NT2/D1 (cell line): ENCODE results near the gene GOLT1A.

Source experiments
- DNase-seq: peaks from one replicate; pipeline ENCODE4 v3.0.0-alpha.2; 2011; ENCODE audit warnings: low read depth, low spot score
- H3K27me3 ChIP-seq: 2 replicates; pipeline ENCODE4 v1.6.0; 2011; ENCODE audit warnings: mild to moderate bottlenecking; ENCODE audit not compliant: insufficient read length, insufficient read depth
- H3K36me3 ChIP-seq: 2 replicates; pipeline ENCODE4 v1.6.1; 2011; ENCODE audit warnings: mild to moderate bottlenecking, low read length, mixed read lengths; ENCODE audit not compliant: insufficient read depth, insufficient read length
- H3K4me1 ChIP-seq: 2 replicates; pipeline ENCODE4 v1.5.1; 2011; ENCODE audit not compliant: insufficient read depth, insufficient read length
- H3K4me3 ChIP-seq: 2 replicates; pipeline ENCODE4 v1.5.1; 2011; ENCODE audit warnings: low read depth; ENCODE audit not compliant: insufficient read length
- H3K9ac ChIP-seq: 2 replicates; pipeline ENCODE4 v1.6.0; 2011; ENCODE audit warnings: low read depth; ENCODE audit not compliant: insufficient read length
- H3K9me3 ChIP-seq: 2 replicates; pipeline ENCODE4 v1.5.1; 2011; ENCODE audit warnings: mild to moderate bottlenecking, low read length; ENCODE audit not compliant: insufficient read depth
- SUZ12 ChIP-seq: IDR thresholded peaks from 2 replicates; pipeline ENCODE4 v1.6.1; 2011; ENCODE audit not compliant: insufficient read length, insufficient read depth; ENCODE audit errors: extremely low read depth
- YY1 ChIP-seq: IDR thresholded peaks from 2 replicates; pipeline ENCODE4 v1.6.1; 2011; ENCODE audit not compliant: insufficient read length, insufficient read depth
- ZNF274 ChIP-seq: IDR thresholded peaks from 2 replicates; pipeline ENCODE4 v1.6.1; 2011; ENCODE audit warnings: mild to moderate bottlenecking, low read depth, low read length

GOLT1A gene

DNA sequence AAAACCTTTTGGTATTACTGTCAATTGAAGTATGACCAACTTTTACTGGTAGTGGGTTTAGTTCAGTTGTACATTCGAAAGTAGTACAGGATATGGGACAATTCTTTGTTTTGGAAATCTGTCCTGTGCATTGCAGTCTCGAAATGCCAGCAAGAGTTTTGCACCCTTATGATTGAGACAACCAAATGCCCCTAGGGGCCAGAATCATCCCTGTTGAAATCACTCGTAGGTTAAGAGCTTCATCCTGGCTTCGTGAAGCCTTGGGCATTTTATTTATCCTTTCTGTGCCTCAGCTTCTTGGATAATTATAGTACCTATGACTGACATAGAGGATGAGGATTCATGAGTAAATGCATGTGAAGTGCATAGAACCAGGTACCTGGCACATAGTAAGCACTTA lies 2.4 kb upstream of the GOLT1A start:
- H3K4me3 ChIP-seq: no peak overlapping the region
- H3K9ac ChIP-seq: no peak overlapping the region
- TF ChIP-seq ZNF274 (no peak), SUZ12 (no peak), YY1 (no peak)
- DNase-seq: no peak
- H3K4me1 ChIP-seq: peaks cover 5% of the 10 kb centered on the region
- H3K9me3 ChIP-seq: no peaks in the 10 kb centered on the region
- H3K27me3 ChIP-seq: peaks cover 6% of the 10 kb centered on the region
- no peaks in the 10 kb centered on the region for H3K36me3 ChIP-seq

DNA sequence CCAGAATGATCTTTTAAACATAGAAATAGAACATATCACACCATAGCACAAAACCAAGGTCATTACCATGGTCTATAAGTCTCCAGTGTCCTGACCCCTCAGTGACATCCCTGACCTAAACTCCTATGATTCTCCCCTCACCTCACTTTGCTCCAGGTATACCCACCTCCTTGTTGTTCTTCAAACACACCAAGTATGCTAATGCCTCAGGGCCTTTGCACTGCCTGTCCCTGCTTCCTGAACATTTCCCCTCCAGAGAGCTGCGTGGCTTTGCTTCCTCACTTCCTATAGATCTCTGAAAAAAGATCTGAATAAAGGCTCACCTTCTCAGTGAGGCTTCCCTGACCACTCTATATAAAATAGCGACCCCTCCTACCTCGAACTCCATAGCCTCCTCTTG lies 1.1 kb downstream of the GOLT1A start:
- Histone ChIP-seq H3K4me3 (no peak overlapping the region), H3K36me3 (no peaks in the 10 kb centered on the region), H3K27me3 (peaks cover 6% of the 10 kb centered on the region), H3K9ac (no peak overlapping the region), H3K4me1 (peaks cover 5% of the 10 kb centered on the region), H3K9me3 (no peaks in the 10 kb centered on the region)
- DNase-seq: no peak
- no peak for TF ChIP-seq SUZ12
- no peak for TF ChIP-seq YY1
- no peak for TF ChIP-seq ZNF274

DNA sequence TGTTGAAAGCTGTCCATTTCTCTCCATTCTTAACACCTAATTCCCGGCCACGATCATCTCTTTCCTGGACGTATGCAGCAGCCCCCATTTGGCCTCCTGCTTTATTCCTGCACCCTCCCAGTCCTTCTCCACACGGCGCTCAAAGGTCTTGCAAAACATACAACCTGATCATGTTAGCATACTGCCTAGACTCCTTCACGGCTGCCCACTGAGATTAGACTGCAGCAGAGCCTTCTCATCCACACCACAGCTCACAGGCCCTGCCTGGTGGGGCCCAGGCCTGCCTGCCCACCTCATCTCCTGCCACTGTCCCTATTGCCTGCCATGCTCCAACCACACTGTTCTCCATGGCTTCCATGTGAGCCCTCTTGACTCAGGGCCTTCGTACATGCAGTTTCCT lies 2.7 kb downstream of the GOLT1A start:
- Histone ChIP-seq H3K9me3 (no peaks in the 10 kb centered on the region), H3K27me3 (peaks cover 12% of the 10 kb centered on the region), H3K4me1 (peaks cover 5% of the 10 kb centered on the region), H3K36me3 (no peaks in the 10 kb centered on the region), H3K9ac (no peak overlapping the region), H3K4me3 (no peak overlapping the region)
- no peak for TF ChIP-seq SUZ12
- no peak for TF ChIP-seq YY1
- TF ChIP-seq ZNF274: no peak
- DNase-seq: no peak

DNA sequence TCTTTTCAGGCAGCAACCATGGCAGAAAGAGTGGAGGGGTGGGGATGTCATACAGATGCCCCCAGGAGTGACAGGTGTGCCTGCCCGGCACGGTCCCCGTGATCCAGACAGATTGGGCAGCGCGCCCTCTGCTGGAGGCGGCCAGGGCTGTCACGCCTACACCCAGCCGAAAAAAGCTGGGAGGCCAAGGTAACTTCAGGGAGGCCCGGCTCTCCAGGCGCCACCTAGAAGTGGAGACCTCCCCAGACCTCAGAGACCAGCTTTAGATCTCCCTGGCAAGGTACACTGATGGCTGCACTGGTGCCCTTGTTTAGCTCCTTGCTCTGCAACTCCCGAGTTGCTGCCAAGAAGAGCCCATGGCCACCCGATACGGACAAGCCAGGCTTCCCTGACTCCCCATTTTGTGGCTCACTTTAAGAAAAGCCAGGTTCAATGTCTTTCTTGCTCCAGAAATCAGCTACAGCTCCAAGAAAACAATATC lies 6.6 kb downstream of the GOLT1A start:
- Histone ChIP-seq H3K27me3 (peaks cover 6% of the 10 kb centered on the region), H3K4me1 (no peaks in the 10 kb centered on the region), H3K9me3 (no peaks in the 10 kb centered on the region), H3K9ac (no peak overlapping the region), H3K36me3 (no peaks in the 10 kb centered on the region), H3K4me3 (no peak overlapping the region)
- no peak for TF ChIP-seq YY1
- no peak for TF ChIP-seq ZNF274
- TF ChIP-seq SUZ12: no peak
- DNase-seq: peak; percentile 62

DNA sequence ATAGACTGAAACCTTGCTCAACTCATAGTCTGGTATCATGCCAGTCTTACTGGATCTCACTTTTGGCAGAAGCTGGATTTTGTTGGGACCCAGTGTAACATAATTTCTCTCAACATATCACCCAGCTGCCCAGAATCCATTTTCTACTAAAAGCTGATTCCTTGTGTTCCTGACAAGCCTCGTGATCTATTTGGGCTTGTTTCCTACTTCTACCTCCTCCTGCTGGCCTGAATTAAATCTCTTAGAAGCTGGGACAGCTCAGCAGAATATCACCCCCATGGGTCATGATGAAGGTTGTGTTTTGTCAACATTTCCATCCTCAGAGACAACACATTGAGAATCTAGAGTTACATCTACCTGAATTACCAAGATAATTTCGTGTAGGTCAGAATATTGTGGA lies 7.7 kb downstream of the GOLT1A start:
- Histone ChIP-seq H3K4me3 (no peak overlapping the region), H3K36me3 (no peaks in the 10 kb centered on the region), H3K27me3 (peaks cover 6% of the 10 kb centered on the region), H3K9ac (no peak overlapping the region), H3K9me3 (no peaks in the 10 kb centered on the region), H3K4me1 (no peaks in the 10 kb centered on the region)
- no peak for DNase-seq
- TF ChIP-seq YY1 (no peak), ZNF274 (no peak), SUZ12 (no peak)

DNA sequence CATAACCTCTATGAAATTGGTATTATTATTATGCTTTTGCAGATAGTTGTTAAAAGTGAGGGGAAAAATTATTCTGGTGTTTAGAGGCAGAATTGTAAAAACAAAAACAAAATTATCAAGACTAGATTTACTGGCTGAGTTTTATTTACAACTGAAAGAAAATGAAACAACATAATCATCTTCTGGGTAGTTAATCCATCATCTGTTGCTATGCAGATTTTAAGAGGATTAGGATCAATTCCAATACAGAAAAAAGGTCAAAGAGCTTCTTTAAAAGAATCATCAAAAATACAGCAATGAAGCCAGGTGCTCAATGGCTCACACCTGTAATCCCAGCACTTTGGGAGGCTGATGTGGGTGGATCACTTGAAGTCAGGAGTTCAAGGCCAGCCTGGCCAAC lies 8.3 kb downstream of the GOLT1A start:
- no peak overlapping the region for H3K9ac ChIP-seq
- no peaks in the 10 kb centered on the region for H3K36me3 ChIP-seq
- no peak for DNase-seq
- H3K4me3 ChIP-seq: no peak overlapping the region
- no peaks in the 10 kb centered on the region for H3K9me3 ChIP-seq
- H3K27me3 ChIP-seq: peaks cover 6% of the 10 kb centered on the region
- no peaks in the 10 kb centered on the region for H3K4me1 ChIP-seq
- TF ChIP-seq YY1: no peak
- TF ChIP-seq ZNF274: no peak
- TF ChIP-seq SUZ12: no peak

DNA sequence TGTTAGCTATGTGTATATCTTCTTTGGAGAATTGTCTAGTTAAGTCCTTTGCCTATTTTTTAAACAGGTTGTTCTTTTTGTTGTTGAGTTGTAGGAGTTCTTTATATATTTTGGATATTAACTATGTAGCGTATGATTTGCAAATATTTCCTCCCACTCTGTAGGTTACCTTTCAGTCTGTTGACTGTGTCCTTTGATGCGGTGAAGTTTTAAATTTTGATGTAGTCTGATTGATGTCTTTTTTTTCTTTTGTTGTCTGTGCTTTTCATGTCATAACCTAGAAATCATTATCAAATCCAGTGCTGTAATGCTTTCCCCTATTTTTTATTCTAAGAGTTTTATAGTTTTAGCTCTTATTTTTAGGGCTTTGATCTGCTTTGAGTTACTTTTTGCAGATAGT lies 8.8 kb downstream of the GOLT1A start:
- Histone ChIP-seq H3K9ac (no peak overlapping the region), H3K9me3 (no peaks in the 10 kb centered on the region), H3K36me3 (no peaks in the 10 kb centered on the region), H3K4me3 (no peak overlapping the region), H3K4me1 (no peaks in the 10 kb centered on the region), H3K27me3 (peaks cover 6% of the 10 kb centered on the region)
- no peak for DNase-seq
- TF ChIP-seq SUZ12 (no peak), YY1 (no peak), ZNF274 (no peak)
